HG03378 (cell line): ENCODE results near the gene OBSCN.

Source experiments
- ATAC-seq: cut with Tn5 transposase; IDR thresholded peaks from one replicate; pipeline ENCODE4 v1.9.1; 2021; ENCODE audit warnings: mild to moderate bottlenecking, moderate library complexity; ENCODE audit not compliant: unreplicated experiment

The OBSCN gene

DNA sequence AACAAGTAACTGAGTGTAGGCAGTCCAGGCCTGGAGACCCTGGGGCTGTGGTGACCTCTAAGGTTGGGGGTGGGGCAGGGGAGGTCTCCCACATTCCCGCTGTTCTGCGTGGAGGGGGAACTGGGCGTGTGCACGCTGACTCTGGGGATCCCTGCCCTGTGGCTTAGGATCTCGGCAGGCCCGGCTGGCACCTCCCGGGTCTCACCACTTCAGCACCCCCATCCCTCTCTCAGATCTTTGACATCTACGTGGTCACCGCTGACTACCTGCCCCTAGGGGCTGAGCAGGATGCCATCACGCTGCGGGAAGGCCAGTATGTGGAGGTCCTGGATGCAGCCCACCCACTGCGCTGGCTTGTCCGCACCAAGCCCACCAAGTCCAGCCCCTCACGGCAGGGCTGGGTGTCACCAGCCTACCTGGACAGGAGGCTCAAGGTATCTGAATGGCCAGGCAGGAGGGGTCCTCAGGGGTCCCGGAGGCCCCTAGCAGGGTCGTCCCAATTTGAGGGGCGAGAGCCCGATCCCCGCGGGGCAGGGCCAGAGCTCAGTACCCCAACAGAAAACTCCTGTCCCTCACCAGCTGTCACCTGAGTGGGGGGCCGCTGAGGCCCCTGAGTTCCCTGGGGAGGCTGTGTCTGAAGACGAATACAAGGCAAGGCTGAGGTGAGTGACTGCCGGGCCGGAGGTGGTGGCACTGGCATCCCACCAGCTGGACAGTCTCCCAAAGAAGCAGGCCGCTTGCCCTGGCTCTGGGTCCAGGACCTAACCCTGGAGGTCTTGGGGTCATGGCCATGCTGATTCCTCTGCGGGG lies 130.1 kb downstream of the OBSCN start:
- no peak for ATAC-seq

GRCh38 chr1:228338521-228339051 lies 130.7 kb downstream of the OBSCN start:
- ATAC-seq: no peak

GRCh38 chr1:228339059-228339704 lies 131.3 kb downstream of the OBSCN start:
- no peak for ATAC-seq

DNA sequence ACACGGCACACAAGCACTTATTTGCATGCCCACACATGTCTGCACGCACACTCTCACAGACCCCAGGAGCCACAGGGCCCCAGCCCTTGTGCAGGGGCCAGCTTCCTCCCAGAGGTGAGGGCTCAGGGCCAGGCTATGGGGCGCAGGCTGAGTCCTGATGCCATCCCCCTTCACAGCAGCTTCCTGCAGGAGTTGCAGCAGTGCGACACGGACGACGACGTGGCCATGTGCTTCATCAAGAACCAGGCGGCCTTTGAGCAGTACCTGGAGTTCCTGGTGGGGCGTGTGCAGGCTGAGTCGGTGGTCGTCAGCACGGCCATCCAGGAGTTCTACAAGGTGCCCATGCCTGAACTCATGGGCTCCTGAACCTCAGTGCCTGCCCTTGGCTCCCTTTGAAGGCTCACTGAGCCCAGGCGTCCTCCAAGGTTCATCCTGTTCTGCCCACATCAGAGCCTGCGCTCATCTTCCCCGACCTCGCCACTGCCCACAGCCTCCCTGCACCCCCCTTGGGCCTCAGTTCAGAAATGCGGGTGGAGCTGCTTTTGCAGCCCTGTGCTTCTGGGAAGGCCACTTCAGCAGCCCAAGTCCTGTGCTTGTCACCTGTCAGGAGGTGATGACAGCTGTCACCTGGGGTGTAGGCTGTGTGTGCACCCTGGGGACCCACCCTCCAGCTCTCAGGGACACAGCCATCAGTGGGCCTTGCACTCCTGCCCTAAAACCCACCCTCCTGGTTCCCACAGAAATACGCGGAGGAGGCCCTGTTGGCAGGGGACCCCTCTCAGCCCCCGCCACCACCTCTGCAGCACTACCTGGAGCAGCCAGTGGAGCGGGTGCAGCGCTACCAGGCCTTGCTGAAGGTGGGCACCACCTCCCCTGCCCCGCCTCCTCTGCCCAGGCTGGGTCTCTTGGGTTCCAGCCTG lies 132.2 kb downstream of the OBSCN start:
- no peak for ATAC-seq

- no peak for ATAC-seq
Measured at GRCh38 chr1:228340686-228341449, 133.0 kb downstream of the OBSCN start.

DNA sequence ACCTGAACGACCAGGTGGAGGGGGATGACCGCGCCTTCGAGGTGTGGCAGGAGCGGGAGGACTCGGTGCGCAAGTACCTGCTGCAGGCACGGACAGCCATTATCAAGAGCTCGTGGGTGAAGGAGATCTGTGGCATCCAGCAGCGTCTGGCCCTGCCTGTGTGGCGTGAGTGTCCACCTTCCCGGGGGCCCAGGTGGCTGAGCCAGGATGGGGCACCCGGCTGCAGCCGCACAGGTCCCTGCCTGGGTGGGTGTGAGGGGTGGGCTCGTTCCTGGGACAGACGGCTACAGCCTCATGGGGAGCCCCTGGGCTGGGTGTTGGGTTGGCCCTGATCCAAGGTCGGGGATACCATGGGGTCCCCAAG lies 133.6 kb downstream of the OBSCN start:
- no peak for ATAC-seq

- ATAC-seq: no peak
Measured at GRCh38 chr1:228341814-228342626, 134.2 kb downstream of the OBSCN start.

DNA sequence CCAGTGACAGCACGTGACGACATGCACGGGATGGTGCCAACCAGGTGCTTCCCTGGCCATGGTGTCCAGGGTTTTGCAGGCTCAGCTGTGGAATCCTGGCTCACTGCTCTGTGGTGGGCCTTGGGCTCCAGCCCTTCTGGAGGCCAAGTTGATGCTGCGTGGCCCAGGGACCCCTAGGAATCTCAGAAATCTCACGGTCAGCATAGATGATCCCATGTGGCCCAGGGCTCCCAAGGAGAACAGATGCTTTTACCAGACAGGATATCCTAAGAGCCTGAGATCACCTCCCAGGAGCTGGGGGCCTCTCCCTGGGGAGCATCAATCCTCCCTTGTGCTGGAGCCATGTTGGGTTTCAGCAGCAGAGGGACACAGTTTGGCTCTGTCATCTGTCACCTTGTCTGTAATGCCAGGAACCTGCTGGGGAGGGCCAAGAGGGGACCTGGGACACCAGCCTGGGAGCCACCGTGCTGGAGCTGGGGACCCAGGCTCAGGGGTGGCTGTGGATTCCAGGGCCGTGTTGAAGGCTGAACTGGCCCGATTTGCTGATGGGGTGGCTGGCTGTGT lies 134.9 kb downstream of the OBSCN start:
- no peak for ATAC-seq

DNA sequence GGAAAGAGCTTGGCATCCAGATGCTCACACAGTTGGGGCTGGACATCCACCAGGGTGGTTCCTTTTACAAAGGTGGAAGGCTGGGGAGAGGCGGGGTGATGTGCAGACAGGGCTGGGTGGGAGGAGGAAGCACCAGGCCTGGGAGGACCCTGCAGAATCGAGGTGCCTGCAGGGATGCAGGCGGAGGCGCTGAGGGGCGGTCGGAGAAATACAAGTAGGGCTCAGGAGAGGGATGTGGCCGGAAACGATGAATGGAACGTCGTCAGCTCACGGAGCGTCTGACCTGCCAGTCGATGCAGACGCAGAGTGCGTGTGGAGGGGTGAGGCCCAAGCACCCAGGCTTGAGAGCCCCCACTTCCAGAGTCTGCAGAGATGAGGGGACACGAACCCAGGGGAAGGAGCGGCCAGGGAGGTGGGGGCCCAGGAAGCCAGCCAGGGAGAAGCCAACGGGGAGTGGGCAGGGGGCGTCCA lies 135.4 kb downstream of the OBSCN start:
- no peak for ATAC-seq

DNA sequence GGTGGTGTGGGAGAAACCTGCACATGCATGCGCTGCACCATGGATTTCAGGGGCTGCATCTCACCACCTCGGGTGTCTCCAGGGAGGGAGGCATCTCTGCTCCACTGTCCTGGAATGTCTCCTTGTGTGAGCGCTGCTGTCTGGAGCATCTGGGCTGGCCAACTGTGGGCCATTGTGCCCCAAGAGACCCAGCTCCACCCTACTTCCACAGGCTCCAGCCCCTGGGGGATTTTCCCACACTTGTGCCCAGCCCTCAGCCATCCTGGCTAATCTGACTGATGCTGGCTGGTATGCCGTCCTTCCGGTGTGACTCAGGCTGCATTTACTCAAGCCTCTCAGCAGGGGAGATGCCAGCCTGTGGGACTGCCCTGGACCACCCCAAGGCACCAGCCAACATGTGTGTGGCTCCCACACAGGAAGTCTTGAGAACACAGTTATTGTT lies 136.8 kb downstream of the OBSCN start:
- no peak for ATAC-seq

GRCh38 chr1:228345201-228345930 lies 137.5 kb downstream of the OBSCN start:
- no peak for ATAC-seq

GRCh38 chr1:228346731-228347130 lies 138.9 kb downstream of the OBSCN start:
- ATAC-seq: no peak

DNA sequence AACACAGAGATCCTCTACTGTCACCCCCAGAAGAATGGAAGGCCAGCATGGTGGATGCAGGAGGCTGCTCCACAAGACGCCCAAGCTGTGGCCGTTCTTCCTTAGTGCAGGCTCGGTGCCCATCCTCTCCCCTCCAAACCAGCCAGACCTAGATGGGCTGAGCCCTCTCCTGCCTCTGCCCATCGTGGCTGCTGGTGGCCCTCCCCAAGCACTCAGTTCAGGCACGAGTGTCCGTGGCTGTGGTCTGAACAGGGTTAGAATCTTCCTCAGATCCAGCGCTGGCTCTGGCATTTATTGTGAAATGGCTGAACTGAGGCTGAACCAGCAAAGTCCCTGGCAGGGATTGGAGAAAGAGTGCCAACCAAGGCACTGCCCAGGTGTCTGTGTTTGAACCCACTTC lies 139.3 kb downstream of the OBSCN start:
- no peak for ATAC-seq

GRCh38 chr1:228348708-228349467 lies 141.0 kb downstream of the OBSCN start:
- no peak for ATAC-seq

GRCh38 chr1:228349701-228350171 lies 141.9 kb downstream of the OBSCN start:
- ATAC-seq: no peak

DNA sequence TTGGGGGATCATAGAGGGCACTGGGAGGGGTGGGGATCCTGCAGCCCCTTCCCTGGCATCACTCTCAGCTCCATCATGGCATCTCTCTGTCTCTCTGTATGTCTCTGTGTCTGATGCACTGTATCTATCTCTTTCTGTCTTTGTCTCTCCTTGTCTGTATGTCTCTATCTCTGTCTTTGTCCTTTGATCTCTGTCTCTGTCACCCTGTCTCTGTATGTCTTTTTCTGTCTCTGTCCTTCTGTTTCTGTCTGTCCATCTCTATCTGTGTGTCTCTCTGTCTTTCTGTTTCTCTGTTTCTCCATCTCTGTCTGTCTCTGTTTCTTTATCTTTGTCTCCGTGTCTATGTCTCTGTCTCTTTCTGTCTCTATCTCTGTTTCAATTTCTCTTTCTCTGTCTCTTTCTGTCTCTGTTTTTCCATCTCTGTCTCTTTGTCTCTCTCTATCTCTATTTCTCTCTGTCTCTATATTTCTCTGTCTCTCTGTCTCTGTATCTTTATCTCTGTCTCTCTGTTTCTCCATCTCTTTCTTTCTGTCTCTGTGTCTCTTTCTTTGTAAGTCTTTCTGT lies 142.4 kb downstream of the OBSCN start:
- ATAC-seq: no peak
